ENCODE results near the gene TNP2.

DNA sequence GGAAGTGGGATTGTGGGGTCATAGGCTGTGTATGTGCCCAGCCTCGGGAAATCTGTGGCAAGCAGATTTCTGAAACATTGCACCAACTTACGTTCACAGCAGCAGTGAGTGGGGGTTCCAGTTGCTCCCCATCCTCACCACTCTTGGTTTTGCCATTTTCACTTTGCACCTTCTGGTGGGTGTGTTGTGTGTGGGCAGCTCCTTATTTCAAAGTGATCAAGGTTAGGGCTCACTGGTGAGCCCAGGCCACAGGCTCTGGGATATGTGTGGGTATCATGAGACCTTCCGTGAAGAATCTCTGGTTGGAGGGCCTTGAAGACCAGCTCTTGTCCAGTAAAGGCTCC is 41.5 kb upstream of the TNP2 start:
- TF ChIP-seq FOS (IDR thresholded peaks at IDR 0.05; ENCODE audit: extremely low read depth, insufficient read length) (no peak), GATA2 (CRISPR knock-in tag; IDR thresholded peaks at IDR 0.05) (no peak), POLR2AphosphoS5 (IDR thresholded peaks at IDR 0.05; ENCODE audit: control insufficient read depth, insufficient read depth, low read depth, low read length) (no peak)
- TF ChIP-seq, protein P1, sequence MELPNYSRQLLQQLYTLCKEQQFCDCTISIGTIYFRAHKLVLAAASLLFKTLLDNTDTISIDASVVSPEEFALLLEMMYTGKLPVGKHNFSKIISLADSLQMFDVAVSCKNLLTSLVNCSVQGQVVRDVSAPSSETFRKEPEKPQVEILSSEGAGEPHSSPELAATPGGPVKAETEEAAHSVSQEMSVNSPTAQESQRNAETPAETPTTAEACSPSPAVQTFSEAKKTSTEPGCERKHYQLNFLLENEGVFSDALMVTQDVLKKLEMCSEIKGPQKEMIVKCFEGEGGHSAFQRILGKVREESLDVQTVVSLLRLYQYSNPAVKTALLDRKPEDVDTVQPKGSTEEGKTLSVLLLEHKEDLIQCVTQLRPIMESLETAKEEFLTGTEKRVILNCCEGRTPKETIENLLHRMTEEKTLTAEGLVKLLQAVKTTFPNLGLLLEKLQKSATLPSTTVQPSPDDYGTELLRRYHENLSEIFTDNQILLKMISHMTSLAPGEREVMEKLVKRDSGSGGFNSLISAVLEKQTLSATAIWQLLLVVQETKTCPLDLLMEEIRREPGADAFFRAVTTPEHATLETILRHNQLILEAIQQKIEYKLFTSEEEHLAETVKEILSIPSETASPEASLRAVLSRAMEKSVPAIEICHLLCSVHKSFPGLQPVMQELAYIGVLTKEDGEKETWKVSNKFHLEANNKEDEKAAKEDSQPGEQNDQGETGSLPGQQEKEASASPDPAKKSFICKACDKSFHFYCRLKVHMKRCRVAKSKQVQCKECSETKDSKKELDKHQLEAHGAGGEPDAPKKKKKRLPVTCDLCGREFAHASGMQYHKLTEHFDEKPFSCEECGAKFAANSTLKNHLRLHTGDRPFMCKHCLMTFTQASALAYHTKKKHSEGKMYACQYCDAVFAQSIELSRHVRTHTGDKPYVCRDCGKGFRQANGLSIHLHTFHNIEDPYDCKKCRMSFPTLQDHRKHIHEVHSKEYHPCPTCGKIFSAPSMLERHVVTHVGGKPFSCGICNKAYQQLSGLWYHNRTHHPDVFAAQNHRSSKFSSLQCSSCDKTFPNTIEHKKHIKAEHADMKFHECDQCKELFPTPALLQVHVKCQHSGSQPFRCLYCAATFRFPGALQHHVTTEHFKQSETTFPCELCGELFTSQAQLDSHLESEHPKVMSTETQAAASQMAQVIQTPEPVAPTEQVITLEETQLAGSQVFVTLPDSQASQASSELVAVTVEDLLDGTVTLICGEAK (IDR thresholded peaks at IDR 0.05): no peak
- TF ChIP-seq, protein P1 (CRISPR knock-in tag; IDR thresholded peaks at IDR 0.05): no peak
- TF ChIP-seq, protein P2, sequence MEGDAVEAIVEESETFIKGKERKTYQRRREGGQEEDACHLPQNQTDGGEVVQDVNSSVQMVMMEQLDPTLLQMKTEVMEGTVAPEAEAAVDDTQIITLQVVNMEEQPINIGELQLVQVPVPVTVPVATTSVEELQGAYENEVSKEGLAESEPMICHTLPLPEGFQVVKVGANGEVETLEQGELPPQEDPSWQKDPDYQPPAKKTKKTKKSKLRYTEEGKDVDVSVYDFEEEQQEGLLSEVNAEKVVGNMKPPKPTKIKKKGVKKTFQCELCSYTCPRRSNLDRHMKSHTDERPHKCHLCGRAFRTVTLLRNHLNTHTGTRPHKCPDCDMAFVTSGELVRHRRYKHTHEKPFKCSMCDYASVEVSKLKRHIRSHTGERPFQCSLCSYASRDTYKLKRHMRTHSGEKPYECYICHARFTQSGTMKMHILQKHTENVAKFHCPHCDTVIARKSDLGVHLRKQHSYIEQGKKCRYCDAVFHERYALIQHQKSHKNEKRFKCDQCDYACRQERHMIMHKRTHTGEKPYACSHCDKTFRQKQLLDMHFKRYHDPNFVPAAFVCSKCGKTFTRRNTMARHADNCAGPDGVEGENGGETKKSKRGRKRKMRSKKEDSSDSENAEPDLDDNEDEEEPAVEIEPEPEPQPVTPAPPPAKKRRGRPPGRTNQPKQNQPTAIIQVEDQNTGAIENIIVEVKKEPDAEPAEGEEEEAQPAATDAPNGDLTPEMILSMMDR (IDR thresholded peaks at IDR 0.05 in 2 of 3, conservative IDR thresholded peaks at IDR 0.05 in 1 of 3; ENCODE audit: insufficient read depth in 2 of 3, low read depth in 1 of 3, low read length in 3 of 3): no peak

Data from K562 (cell line).